ENCODE measurements around the gene TUBGCP3.

TUBGCP3 gene

GRCh38 chr13:112473818-112474217 lies 114.1 kb downstream of the TUBGCP3 start:
- no peak for DNase-seq

DNA sequence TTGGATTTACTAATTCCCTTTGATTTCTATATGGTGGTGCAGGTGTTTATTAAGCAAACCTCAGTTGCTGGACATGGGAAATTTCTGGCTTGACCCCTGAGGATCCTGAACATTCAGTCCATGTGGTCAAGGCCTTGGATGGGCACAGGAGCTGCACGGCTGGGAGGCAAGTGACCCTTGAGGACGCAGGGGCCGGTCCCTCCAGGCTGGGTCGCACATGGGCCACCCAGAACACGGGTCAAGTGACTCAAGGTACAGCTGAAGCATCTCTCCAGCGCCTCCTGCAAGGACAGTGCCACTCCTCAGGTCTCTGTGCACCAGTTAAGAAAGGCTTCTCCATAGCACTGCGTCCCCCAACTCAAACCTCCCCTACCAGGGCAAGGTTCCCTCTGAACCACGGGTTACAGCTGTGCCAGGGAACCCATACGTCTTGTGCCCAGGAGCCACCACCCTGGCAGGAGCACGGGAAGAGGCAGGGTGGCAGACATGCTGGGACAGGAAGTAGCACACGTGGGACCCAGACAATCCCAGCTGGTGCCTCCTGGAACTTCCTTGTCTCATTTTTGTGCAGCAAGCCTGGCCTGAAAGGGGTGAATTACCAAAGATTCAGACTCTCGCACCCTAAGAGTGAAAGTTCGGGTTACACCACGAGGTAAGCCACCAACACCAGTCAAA lies 118.7 kb downstream of the TUBGCP3 start:
- DNase-seq: no peak

- DNase-seq: no peak
Observed at GRCh38 chr13:112468069-112468468, 119.9 kb downstream of the TUBGCP3 start.

DNA sequence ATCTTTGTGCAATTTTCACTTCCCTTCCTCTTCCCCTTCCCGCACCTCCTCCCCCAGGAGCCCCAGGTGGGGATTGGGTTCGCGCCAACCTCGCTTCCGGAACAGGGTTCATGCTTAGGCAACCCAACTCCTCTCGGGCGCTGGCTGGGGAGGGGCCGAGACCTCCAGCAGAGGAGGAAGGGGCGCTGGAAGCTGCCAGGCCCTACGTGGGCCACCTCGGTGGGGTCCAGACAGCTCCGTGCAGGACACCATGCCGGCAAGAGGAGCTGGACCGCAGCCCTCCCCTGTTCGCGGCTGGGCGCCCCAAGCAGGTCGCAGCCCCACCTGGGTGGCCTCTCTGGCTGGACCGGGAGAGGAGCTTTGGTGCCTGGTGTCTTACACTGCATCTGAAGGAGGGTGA lies 120.7 kb downstream of the TUBGCP3 start:
- no peak for DNase-seq

DNA sequence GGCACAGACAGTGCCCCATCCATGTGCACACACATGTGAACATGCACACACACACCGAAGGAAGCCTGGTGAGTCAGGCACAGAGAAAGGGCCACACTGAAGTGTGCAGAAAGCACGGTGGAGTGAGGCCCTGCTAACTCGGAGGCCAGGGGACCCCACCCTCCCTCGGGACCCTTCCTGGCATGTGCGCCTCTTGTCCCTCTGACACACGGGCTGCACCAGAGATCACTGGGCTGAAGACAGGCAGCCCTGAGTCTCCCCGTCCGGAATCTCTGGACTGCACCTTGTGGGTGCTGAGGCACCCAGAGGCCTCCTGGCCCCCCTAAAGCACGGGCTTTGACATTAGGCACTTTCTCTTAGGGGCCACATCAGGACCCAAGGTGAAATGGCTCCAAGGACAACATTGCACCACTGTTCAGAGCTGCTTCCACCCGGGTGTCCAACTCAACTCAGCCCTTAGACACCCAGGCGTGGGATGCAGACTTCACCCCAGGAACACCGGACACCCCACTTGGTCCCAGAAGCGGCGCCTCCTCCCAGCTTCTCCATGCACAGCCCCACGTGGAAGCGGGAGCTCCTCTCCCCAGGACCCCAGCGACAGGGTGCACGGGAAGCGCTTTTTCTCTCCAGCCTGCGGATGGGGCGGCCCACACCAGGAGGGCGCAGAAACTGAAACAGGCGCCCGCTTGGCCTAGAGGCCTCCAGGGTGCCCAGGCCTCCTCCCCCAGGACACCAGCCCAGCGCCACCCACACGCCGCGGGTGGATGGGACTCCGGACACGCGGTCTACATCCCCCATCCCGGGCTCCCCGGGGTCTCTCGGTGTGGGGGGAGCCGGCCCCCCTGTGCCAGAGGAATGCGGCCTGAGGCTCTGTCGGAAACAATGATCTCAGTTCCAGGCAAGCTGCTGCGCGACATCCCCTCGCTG lies 121.6 kb downstream of the TUBGCP3 start:
- no peak for DNase-seq

DNA sequence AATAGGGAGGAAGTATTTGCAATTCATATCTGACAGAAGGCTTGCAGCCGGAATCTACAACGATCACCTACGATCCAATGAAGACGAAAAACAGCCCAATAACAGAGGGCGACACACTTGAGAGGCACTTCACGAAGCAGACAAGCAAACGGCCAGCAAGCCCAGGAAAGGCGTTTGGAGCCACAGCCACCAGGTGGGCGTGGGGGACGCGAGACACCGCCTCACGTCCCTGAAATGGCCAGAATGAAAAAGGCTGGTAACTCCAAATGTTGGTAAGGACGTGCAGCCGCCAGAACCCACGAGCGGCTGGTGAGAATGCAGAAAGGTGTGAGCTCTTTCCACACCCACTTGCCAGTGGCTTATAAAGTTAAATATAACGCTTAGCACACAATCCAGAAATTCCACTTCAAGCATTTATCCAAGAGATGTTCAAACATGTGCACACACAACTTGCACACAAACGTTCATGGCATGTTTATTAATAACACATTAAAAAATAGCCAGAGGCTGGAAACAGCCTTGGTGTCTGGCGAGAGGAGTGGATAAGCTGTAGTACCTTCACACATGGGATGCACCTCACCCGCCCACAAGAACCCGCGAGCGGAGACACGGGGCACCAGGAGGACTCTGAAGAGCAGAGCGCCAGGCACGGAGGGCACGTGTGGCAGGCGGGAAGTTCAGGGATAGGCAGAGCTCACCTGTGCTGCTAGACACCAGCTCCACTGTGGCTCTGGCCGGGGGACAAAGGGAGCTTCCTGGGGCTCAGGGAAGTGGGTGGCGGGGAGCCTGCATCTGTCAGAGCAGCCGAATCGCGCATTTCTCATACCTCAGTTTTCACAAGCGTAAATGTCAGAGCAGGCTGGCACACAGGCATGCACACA lies 122.5 kb downstream of the TUBGCP3 start:
- no peak for DNase-seq

DNA sequence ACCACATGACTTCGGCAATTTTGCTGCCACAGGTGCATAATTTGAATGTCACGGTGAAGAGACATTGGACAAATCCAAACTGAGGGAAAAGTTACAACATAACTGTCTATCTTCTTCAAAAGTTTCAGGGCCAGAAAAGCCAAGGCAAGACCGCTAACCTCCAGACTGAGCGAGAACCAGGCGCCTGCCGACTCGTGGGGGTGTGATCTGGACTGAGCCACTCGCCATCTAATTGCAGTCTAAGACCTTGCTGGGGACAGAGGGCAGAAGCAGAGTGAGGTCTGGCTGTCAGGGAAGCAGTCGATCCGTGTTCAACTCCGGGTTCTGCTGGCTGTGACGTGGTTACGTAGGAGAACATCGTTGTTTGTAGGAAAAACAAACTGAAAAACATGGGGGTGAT lies 123.2 kb downstream of the TUBGCP3 start:
- no peak for DNase-seq

DNA sequence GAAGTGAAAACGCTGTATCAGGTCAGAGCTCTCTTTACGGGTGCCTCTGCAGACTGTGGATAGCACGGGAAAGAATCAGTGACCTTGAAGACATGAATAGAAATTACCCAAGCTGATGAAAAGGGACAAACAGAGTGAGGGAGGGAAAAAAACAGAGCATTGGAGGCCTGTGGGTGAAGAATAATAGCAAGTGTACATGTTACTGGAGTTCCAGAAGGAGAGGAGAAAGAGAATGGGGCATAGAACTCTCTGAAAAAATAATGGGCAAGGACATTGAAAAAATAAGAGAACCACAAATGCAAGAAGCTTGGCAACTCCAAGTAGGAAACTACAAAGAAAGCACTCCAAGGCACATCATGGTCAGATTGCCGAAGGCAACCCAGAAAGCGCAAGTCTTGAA lies 125.5 kb downstream of the TUBGCP3 start:
- DNase-seq: no peak

DNA sequence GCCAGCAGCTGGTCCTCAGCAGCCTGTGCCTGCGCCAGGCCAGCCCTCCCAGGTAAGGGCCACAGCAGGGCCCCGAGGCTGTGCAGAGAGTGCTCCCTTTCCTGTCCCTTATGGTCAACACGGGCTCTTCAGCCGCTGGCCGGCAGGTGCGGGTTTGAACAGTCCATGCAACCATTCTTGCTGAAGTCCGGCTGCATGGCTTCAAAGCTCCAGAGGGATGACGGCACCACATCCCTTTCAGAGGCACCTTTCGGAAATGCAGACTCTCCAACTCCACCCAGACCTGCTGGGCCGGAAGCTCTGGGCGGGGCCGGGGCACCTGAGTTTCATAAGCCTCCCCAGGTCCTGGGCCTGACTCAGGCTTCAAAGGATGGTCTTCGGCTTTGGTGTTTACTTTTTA lies 130.5 kb downstream of the TUBGCP3 start:
- no peak for DNase-seq

DNA sequence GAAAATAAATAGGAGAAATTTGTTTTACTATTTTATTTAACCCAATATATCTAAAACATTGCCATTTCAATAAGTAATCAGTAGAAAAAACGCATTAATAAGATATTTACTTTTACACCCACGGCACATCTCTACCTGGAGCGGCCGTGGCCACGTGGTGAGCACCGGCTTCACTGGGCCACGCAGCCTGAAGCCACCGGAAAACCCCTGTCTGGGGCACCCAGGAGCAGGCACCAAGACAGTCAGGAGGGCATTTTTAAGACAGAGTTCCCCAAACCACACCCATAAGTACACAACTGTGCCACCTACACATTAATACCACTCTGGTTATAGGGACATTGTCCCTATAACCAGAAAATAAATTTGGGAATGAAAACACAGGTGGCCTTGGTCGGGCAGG lies 130.9 kb downstream of the TUBGCP3 start:
- no peak for DNase-seq

DNA sequence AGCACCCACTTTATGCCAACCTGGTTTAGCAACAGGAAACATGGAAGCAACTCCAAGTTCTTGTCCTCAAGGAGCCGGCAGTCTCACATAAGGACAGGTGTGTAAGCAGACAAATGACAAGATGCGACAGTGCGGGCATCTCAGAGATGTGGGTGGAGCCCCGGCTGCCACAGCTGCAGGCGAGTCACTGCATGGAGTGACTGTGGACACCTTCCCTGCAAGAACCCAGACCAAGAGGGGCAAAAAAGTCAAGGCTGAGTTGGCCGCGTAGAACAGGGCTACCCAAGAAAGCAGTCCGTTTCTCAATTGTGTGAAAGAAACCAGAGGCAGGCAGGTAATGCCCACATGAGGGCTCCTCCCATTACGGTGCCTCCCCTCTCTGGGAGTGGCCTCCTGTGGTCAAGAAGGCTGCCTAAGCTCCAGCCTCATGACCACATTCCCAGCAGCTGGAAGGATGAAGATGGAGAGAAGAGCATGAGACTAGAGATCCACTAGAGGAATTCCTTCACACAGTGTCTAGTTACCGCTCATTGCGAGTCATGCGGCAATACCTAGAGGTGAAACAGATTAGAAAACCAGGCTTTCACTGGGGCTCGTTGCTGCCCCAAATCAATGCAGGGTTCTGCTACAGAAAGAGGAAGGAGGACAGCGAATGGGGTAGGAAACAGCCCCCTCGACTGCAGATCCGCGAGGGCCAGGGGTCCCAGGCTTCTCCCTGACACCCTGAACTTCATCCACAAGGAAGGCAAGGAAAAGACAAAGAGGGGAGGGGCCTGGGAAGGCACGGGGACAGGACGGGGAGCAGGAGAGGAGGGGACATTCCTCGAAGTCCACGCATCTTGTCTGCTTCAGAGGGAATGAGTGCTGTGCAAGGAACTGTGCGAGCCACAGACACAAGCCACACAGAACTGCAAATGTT lies 131.6 kb downstream of the TUBGCP3 start:
- no peak for DNase-seq

DNA sequence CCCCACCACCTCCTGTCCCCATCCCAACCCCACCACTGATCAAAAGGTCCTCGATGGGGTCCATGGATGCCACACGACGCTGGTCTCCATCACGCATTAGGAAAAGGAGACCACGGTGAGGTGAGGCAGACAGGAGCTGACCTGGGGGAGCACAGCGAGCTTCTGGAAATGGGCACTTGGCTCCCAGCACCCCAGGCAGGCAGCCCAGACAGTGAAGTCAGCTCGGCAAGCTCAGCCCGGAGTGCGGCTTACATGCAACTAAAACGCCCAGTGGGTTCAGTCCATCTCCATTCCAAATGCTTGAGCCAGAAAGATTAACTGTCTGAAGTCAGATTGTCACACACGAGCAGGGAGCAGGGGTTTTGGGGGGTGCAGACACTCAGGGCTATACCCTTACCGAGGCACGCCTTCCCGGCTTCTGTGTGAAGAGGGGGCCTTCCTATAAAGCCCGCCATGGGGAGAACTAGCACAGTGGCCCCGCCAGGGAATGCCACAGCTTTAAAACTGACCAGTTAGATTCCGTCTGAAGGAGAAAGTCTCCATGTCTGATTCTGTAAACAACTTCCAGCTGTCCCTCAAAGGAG lies 132.4 kb downstream of the TUBGCP3 start:
- DNase-seq: no peak

GRCh38 chr13:112454648-112455334 lies 133.2 kb downstream of the TUBGCP3 start:
- DNase-seq: no peak

- DNase-seq: no peak
Observed at GRCh38 chr13:112453874-112454647, 133.9 kb downstream of the TUBGCP3 start.

GRCh38 chr13:112453207-112453829 lies 134.6 kb downstream of the TUBGCP3 start:
- no peak for DNase-seq

GRCh38 chr13:112452380-112453206 lies 135.4 kb downstream of the TUBGCP3 start:
- DNase-seq: no peak

DNA sequence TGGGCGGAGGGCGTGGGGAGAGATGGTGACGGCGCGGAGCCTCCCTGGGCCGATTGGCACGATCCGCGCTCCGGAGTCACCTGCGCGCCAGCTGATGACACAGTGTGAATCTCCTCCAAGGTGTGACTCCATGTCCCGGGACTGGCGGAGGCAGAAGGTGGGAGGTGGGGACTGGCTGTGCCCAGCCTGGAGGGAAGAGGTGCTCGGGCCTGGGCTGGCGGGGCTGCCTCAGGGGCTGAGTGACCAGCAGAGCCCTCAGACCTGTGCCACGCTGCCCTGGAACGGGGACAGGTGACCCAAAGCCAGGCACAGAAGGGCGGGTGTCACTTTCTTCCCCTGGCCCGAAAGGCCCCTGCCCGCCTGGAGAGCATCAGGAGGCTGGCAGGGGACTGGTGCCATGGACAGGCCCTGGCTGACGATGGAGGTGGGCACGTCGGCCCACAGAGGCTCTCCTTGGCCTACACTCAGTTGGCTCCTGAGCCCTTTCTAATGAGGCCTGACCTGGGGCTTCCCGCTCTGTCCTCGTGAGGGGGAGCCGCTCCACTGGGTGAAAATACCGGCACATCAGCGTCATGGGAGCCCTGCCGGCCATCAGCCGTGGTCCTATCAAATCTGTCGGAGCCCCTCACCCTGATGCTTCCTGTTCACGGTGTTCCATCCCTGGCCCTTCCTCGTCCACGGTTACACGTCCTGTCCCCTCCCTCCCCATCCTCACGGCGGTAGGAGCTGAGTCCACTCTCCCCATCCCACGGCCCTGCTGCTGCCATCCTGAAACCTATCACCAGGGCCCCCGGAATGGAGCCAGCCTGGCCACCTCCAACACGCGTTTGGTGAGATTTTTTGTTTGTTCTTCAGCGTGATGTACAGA lies 136.2 kb downstream of the TUBGCP3 start:
- no peak for DNase-seq

DNA sequence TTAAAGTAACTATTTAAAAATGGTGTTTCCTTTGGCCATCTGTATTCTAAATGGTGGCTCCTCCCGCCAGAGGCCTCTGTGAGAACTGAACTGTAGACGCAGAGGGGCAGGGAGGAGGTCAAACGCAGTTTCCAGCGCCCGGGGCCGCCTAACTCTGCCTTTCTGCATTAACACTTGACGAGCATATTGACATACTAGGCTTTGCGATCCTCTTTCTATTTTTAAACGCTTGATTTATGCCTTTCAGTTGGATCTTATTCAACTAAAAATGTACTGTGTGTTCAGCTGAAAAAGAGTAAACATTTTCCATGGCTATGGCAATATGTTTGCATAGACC lies 137.1 kb downstream of the TUBGCP3 start:
- no peak for DNase-seq

All from stimulated activated CD4-positive, alpha-beta T cell treated with anti-CD3 and anti-CD28 coated beads, Interleukin-1b, Interleukin-23, amount 100 ng/mL, for 48 hours (primary cell).